Activated T-cell treated with anti-CD3 and anti-CD28 coated beads for 24 hours (primary cell): Measurements from ENCODE around the gene ZNF385B.
"Not testable (repeated sequence)": the region's sequence is repeated elsewhere in the genome, so short reads cannot be mapped to it uniquely, and the experiment has no call there.

Source experiments
- DNase-seq: peaks from one replicate; pipeline ENCODE4 v3.0.0-alpha.2; 2020; ENCODE audit warnings: low read depth

Gene ZNF385B

GRCh38 chr2:179861416-179862067 is at the start of gene ZNF385B:
Gene ZNF385B, minus strand, starts transcription at chr2:179861612.
- DNase-seq, result no peak

GRCh38 chr2:179910735-179911113 is 49.3 kb upstream of the ZNF385B start:
- DNase-seq, result no peak

GRCh38 chr2:179909845-179910734 is 48.7 kb upstream of the ZNF385B start:
- no peak for DNase-seq

- no peak for DNase-seq
Observed at GRCh38 chr2:179900655-179901054, 39.2 kb upstream of the ZNF385B start.

- no peak for DNase-seq
Observed at GRCh38 chr2:179899666-179900065, 38.3 kb upstream of the ZNF385B start.

- no peak for DNase-seq
Observed at GRCh38 chr2:179898873-179899272, 37.5 kb upstream of the ZNF385B start.

- DNase-seq, result no peak
Observed at GRCh38 chr2:179893616-179894015, 32.2 kb upstream of the ZNF385B start.

- no peak for DNase-seq
Observed at GRCh38 chr2:179891237-179891636, 29.8 kb upstream of the ZNF385B start.

GRCh38 chr2:179890666-179891065 is 29.3 kb upstream of the ZNF385B start:
- DNase-seq, result no peak

- DNase-seq, result not testable (repeated sequence)
Observed at GRCh38 chr2:179888642-179889041, 27.2 kb upstream of the ZNF385B start.

GRCh38 chr2:179884193-179884592 is 22.8 kb upstream of the ZNF385B start:
- DNase-seq, result no peak

GRCh38 chr2:179882851-179883806 is 21.7 kb upstream of the ZNF385B start:
- no peak for DNase-seq

- no peak for DNase-seq
Observed at GRCh38 chr2:179877601-179878364, 16.4 kb upstream of the ZNF385B start.

GRCh38 chr2:179876266-179876665 is 14.9 kb upstream of the ZNF385B start:
- DNase-seq, result no peak

- DNase-seq, result no peak
Observed at GRCh38 chr2:179875864-179876263, 14.5 kb upstream of the ZNF385B start.

GRCh38 chr2:179862898-179863458 is 1.6 kb upstream of the ZNF385B start:
- no peak for DNase-seq

GRCh38 chr2:179861027-179861415 is 391 bp downstream of the ZNF385B start:
- no peak for DNase-seq

GRCh38 chr2:179860255-179861026 is 971 bp downstream of the ZNF385B start:
- no peak for DNase-seq

- DNase-seq, result no peak
Observed at GRCh38 chr2:179859523-179859922, 1.9 kb downstream of the ZNF385B start.

GRCh38 chr2:179857236-179857635 is 4.2 kb downstream of the ZNF385B start:
- DNase-seq, result no peak
